ENCODE measurements around the gene OMP.

Gene OMP

DNA sequence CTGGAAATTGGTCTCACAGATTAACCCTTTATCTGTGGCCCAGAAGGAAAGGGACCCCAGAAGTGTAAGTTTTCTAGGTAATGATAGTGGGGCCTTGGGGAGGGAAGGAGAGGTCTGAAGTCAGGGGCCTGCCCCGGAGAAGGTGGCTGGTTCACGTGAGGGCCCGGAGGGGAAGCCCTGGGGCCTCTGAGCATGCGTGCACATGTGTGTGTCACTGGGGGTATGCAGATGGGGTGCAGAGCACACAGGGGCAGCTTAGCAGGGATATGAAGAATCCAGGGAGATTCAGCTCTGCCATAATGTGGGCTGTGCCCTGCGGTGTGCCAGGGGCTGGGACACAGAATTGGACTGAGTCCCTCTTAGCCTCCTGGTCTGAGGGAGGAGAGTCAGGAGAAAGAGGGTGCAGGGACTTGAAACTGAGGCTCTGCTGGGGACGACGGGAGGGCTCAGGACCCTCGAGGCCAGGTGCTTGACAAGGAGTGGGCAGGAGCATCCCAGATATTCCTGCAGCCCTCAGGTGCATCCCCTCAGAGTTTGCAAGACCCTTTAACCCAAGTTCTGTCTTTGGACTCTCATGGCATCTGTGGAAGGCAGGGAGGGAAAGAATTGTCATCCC lies 40.9 kb downstream of the OMP start:
- Histone ChIP-seq H3K4me1 (no peaks in the 10 kb centered on the region), H3K4me3 (no peak overlapping the region), H3K36me3 (replicated peaks) (no peaks in the 10 kb centered on the region), H3K9me3 (no peaks in the 10 kb centered on the region), H3K27me3 (ENCODE audit: low read depth) (no peaks in the 10 kb centered on the region)
- DNase-seq (ENCODE audit: low spot score in 2 of 2) = no peak
- in situ Hi-C loops (cut with MboI; ENCODE audit: low sequenced_read_pairs) = no loop called here

DNA sequence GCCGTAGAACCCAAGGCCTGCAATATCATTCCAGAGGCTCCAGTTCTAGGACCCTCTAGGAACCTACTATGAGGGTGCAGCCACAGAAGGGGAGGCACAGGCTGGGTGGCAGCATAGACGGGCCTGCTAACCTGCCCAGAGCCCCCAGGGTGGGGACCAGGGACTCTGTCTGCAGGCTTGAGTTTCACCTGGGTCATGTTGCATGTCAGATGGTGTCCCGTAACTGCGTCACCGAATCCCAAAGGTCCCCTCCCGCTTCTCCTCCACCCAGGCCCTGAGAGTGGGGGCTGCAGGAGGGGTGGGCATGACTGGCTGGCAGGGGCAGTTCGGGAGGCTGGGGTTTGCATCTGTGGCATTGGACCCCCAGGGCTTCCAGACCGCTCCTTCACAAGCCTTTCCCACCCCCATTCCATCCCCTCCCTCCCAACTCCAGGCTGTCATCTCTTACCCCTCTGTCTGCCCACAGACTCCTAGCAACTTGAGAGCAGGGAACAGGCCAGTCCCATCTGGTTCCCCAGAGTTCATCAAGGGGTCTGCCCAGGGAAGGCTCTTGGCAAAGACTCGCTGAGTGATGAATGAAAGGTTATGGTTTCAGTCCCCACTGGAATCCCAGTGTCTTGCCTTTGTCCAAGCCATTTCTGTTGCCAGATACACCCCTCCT lies 41.7 kb downstream of the OMP start:
- Histone ChIP-seq H3K36me3 (replicated peaks) (no peaks in the 10 kb centered on the region), H3K27me3 (ENCODE audit: low read depth) (no peaks in the 10 kb centered on the region), H3K9me3 (no peaks in the 10 kb centered on the region), H3K4me1 (no peaks in the 10 kb centered on the region), H3K4me3 (no peak overlapping the region)
- in situ Hi-C loops (cut with MboI; ENCODE audit: low sequenced_read_pairs) = no loop called here
- no peak for DNase-seq (ENCODE audit: low spot score in 2 of 2)

DNA sequence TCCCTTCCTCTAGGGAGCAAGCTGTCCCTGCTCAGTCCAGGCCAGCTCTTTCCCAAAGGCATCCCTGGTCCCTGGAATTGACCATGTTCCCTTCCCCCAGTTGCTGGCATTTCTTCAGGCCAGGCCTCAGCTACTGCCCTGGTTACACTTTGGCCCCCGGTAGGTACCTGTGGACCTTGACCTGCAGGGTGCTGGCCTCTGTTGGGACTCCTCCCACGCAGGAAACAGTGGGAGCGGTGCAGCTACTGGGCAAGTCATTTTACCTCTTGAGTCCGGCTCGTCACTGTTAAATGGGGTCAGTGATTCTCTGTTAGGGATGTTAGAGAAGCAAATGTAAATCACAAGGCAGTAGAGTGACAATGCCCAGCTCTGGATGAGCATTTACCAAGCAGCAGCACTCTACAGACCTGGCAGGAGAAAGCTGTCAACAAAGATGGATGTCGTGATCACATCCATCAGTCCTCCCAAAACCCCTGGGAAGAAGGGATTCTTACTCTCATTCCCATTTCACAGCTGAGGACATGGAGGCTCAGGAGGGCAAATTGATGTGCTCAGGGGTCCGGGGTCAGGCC lies 42.3 kb downstream of the OMP start:
- no peaks in the 10 kb centered on the region for H3K4me1 ChIP-seq
- no peaks in the 10 kb centered on the region for H3K9me3 ChIP-seq
- in situ Hi-C loops (cut with MboI; ENCODE audit: low sequenced_read_pairs) = no loop called here
- no peak for DNase-seq (ENCODE audit: low spot score in 2 of 2)
- no peaks in the 10 kb centered on the region for H3K36me3 ChIP-seq (replicated peaks)
- no peaks in the 10 kb centered on the region for H3K27me3 ChIP-seq (ENCODE audit: low read depth)
- H3K4me3 ChIP-seq = no peak overlapping the region

DNA sequence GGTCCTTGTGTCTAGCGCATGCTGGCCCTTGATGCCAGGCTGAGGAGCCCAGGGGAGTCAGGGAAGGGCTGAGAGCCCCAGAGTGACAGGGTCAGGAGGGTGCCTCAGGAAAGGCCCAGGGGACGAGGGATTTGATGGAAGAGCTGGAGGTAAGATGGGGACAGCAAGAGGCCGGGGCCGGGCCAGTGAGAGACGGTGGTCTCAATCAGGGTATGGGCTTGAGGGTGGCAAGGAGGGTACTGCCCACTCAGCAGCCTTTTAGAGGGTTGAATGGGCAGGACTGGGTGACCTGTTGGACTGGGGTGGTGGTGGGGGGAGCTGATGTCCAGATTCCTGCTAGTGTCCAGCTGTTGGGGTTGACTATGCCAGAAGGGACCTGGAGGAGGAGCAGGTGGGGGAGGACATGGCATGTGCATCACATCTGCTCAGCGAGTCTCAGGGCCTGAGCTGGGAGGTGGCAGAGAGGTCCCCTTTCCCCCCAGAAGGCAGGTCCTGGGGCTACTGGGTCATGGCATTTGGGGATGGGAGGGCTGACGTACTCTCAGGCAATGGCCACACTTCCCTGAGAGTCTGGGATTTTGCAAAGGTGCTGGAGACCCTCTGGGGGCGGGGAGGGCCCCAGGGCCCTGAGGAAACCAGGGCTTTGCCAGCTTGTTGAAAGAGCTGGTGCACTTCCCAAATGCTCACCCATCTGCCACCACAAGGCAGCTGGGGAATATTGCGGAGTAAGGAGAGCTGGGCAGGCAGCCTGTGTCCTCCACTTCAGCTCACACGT lies 43.8 kb downstream of the OMP start:
- Histone ChIP-seq H3K36me3 (replicated peaks) (no peaks in the 10 kb centered on the region), H3K27me3 (ENCODE audit: low read depth) (no peaks in the 10 kb centered on the region), H3K4me1 (no peaks in the 10 kb centered on the region), H3K4me3 (no peak overlapping the region), H3K9me3 (no peaks in the 10 kb centered on the region)
- in situ Hi-C loops (cut with MboI; ENCODE audit: low sequenced_read_pairs) = no loop called here
- DNase-seq (ENCODE audit: low spot score in 2 of 2) = no peak

DNA sequence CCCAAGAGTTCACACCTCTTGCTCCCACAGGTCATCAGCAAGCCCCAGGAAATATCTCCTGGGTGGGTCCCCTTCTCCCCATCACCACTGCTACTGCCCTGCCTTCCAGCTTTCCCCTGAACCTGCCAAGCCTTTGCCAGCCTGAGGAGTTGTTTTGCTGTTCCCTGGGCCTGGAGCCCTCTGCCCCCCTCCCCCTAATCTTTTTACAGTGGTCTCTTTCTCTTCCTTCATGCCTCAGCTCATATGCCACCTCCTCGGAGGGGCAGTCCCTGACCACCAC lies 44.3 kb downstream of the OMP start:
- Histone ChIP-seq H3K9me3 (no peaks in the 10 kb centered on the region), H3K27me3 (ENCODE audit: low read depth) (no peaks in the 10 kb centered on the region), H3K36me3 (replicated peaks) (no peaks in the 10 kb centered on the region), H3K4me3 (no peak overlapping the region), H3K4me1 (no peaks in the 10 kb centered on the region)
- DNase-seq (ENCODE audit: low spot score in 2 of 2) = no peak
- in situ Hi-C loops (cut with MboI; ENCODE audit: low sequenced_read_pairs) = no loop called here

DNA sequence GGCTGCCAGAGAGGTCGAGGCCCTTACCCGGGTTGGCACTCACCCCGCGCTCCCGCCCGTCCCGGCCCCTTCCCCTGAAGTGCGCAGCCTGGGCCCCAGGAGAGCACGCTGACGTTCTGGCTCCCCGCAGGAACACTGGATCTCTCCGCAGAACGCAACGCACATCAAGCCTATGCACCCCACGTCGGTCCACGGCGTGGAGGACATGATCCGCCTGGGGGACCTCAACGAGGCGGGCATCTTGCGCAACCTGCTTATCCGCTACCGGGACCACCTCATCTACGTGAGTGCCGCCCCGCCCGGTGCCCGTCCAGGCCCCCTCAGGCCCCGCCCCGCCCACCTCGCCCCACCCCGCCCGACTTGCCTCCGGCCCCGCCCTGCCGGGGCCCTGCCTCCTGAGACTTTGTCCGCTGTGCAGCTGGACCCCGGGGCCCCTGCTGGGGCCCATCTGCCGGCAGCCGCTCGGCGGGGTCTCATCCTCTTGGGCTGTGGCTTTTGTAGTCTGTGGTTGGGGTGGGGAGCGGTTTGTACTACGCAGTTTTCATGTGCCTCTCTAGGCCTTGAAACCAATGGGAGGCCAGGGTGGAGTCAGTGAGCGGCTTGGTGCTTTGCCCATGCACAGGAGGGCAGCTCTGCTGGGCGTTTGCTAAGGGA lies 45.2 kb downstream of the OMP start:
- no peak overlapping the region for H3K4me3 ChIP-seq
- in situ Hi-C loops (cut with MboI; ENCODE audit: low sequenced_read_pairs) = no loop called here
- H3K27me3 ChIP-seq (ENCODE audit: low read depth) = no peaks in the 10 kb centered on the region

DNA sequence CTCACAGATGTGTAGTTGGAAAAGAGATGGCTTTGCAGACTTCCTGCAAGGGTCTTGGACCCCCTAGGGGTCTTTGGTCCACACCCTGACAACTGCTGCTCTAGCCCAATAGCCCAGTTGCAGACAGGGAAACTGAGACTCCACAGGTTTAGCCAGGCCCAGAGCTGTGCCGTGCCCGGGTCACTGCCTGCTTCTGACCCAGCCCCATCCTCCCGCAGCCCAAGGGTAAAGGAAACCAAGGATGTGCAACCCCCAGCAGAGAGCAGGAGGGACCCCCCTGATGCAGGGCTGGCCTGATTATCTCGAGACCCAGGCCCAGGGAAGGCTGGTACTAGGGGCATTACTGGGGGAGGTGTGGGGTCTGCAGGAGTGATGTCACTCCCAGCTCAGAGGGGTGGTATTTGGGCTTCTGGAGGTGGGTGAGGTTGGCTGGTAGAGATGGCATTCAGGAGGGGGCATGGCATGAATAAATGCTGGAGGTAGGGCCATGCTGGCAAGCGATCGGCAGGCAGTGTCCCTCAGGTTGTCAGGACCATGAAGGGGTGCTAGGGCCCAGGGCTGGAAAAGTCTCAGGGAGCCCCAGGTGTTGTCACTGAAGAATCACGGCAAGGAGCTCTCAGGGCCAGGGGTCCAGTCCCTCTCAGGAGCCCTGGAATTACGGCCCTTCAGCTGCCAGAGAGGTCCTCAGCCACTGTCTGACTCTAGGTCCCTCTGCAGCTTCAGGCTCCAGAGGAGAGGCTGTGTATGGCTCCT lies 46.5 kb downstream of the OMP start:
- Histone ChIP-seq H3K36me3 (replicated peaks) (no peaks in the 10 kb centered on the region), H3K4me3 (no peak overlapping the region), H3K27me3 (ENCODE audit: low read depth) (no peaks in the 10 kb centered on the region), H3K4me1 (no peaks in the 10 kb centered on the region), H3K9me3 (no peaks in the 10 kb centered on the region)
- in situ Hi-C loops (cut with MboI; ENCODE audit: low sequenced_read_pairs) = no loop called here
- DNase-seq (ENCODE audit: low spot score in 2 of 2) = no peak

More for the DNA sequence above, 45.2 kb downstream of the OMP start:
- H3K36me3 ChIP-seq (replicated peaks) = no peaks in the 10 kb centered on the region
- no peaks in the 10 kb centered on the region for H3K9me3 ChIP-seq
- DNase-seq (ENCODE audit: low spot score in 2 of 2) = no peak
- H3K4me1 ChIP-seq = no peaks in the 10 kb centered on the region

DNA sequence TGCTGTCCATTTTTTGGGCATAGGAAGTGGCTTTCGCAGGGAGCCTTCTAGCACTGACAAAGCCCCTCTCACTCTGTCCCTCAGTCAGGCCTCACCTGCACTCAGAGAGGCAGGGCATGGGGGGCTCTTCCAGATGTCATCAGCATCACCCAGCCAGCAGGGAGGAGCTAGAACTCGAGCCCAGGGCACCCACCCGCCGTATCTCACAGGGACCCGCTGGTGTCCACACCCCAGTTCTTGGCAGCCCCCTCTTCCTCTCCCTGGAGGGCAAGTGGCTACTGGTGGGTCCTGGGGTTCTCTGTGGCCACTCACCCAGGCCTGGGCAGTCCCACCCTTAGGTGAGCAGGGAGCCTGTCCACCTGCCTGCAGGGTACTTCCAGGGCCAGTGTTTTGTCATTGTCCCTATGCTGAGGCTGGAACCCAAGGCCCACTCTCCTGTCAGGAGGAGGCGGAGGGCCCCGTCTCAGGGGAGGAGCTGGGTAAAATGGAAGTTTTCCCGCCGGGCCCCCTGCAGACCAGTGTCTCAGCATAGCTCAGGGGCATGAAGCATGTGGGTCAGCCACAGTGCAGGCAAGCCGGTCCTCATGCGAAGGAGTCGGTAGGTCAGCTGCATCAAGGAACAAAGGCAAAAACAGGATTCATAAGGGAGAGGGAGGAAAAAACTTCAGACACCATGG lies 47.2 kb downstream of the OMP start:
- Histone ChIP-seq H3K36me3 (replicated peaks) (no peaks in the 10 kb centered on the region), H3K9me3 (no peaks in the 10 kb centered on the region), H3K4me3 (no peak overlapping the region), H3K27me3 (ENCODE audit: low read depth) (no peaks in the 10 kb centered on the region), H3K4me1 (no peaks in the 10 kb centered on the region)
- no peak for DNase-seq (ENCODE audit: low spot score in 2 of 2)
- in situ Hi-C loops (cut with MboI; ENCODE audit: low sequenced_read_pairs) = no loop called here

DNA sequence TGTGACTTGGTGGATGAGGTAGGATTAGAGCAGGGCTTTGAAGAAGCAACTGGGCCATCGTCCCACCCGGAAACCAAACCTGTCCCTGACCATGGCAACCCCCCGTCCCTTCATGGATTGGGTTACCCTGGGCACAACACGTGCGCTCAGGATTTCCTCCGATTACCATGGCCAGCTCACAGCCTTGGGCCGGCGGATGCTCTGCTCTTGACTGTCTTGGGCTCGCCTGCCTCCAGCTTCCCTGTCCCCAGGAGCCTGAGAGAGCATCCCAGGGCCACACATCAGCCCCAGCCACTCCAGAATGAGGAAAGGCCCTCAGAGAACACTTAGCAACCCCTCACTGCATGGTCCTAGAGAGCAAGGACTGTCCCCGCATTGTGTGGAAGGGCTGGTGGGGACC lies 48.2 kb downstream of the OMP start:
- no peak overlapping the region for H3K4me3 ChIP-seq
- in situ Hi-C loops (cut with MboI; ENCODE audit: low sequenced_read_pairs) = no loop called here
- no peaks in the 10 kb centered on the region for H3K4me1 ChIP-seq
- DNase-seq (ENCODE audit: low spot score in 2 of 2) = no peak
- H3K36me3 ChIP-seq (replicated peaks) = no peaks in the 10 kb centered on the region
- no peaks in the 10 kb centered on the region for H3K9me3 ChIP-seq
- no peaks in the 10 kb centered on the region for H3K27me3 ChIP-seq (ENCODE audit: low read depth)

DNA sequence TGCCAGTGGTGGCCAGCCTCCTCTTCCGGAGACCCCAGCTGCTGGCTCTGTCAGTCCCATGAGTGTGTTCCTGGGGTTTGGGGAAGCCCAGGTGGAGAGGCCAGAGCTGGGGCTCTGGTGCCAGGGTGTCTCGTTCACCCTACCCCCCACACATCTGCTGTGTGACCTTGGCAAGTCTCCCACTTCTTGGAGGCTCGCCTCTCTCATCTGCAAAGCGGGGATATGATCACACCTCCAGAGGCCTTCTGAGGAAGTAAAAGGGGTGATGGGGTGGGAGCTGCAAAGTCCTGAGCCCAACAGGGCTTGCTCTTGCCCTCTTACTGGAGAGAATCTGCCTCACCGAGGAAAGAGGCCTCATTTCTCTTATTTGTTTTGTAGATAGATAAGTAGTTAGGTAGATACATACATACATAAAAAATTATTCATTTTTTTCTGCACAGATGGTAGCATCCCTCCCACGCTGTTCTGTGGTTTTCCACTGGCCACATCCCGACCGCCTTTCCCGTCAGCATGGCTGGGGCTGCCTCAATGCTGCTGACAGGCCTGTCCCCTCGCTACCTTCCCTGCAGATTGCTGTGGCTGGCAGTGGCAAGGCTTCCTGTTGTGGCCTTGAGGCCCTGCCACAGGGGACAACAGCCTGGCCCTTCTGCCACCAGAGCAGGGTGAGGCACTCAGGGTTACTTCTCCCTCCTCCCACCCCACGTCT lies 49.3 kb downstream of the OMP start:
- Histone ChIP-seq H3K27me3 (ENCODE audit: low read depth) (no peaks in the 10 kb centered on the region), H3K36me3 (replicated peaks) (no peaks in the 10 kb centered on the region), H3K9me3 (no peaks in the 10 kb centered on the region), H3K4me1 (no peaks in the 10 kb centered on the region), H3K4me3 (no peak overlapping the region)
- no peak for DNase-seq (ENCODE audit: low spot score in 2 of 2)
- in situ Hi-C loops (cut with MboI; ENCODE audit: low sequenced_read_pairs) = no loop called here

DNA sequence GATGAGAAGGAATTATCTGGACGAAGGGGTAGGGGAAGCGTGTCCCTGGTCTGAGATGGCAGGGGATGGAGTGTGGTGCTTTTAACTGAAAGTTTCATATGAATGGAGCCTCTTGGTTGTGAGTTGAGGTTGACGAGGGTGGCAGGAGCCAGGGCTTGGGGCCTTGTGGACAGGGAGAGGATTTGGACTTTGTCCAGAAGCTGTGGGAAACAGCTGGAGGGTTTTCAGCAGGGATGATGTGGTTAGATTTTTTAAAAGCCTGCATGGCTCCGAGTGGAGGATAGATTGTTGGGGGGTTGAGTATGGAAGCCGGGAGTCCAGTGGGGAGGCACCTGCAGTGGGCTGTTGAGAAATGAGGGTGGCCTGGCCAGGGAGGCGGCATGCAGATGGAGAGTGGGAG lies 50.2 kb downstream of the OMP start:
- in situ Hi-C loops (cut with MboI; ENCODE audit: low sequenced_read_pairs) = no loop called here
- H3K9me3 ChIP-seq = no peaks in the 10 kb centered on the region
- H3K36me3 ChIP-seq (replicated peaks) = no peaks in the 10 kb centered on the region
- H3K27me3 ChIP-seq (ENCODE audit: low read depth) = no peaks in the 10 kb centered on the region
- DNase-seq (ENCODE audit: low spot score in 2 of 2) = no peak
- H3K4me1 ChIP-seq = no peaks in the 10 kb centered on the region
- no peak overlapping the region for H3K4me3 ChIP-seq
